ENCODE measurements around the gene CDK14.

GRCh38 chr7:90654718-90655427 lies 58.8 kb downstream of the CDK14 start:
- TF ChIP-seq REST (IDR thresholded peaks at IDR 0.05; ENCODE audit: insufficient read depth in 1 of 2, low read depth in 2 of 2, low read length in 2 of 2) (no peak), TAF1 (IDR thresholded peaks at IDR 0.05; ENCODE audit: borderline replicate concordance, insufficient read depth, low read length) (no peak)

All from PFSK-1 (cell line).